GM23248 (cell line): ENCODE results near the gene TSHZ2.

Experiments
- EZH2 ChIP-seq: fragments of 200-600 bp; sonication (generic); IDR thresholded peaks from 2 replicates; pipeline ENCODE4 v1.6.1; 2018; ENCODE audit warnings: antibody characterized with exemption, mild to moderate bottlenecking; ENCODE audit not compliant: insufficient read depth, poor library complexity, severe bottlenecking
- EZH2phosphoT487 ChIP-seq: fragments of 200-600 bp; sonication (generic); IDR thresholded peaks from 2 replicates; pipeline ENCODE4 v1.6.1; 2018; ENCODE audit warnings: antibody characterized with exemption, moderate library complexity, mild to moderate bottlenecking, low read depth; ENCODE audit not compliant: insufficient read depth

GRCh38 chr20:53202777-53203176 lies 230.6 kb downstream of the TSHZ2 start:
- TF ChIP-seq EZH2 (no peak), EZH2phosphoT487 (no peak)
